ENCODE measurements around the gene RAB7A.
A peak's percentile ranks its signal among the peaks of the same experiment; 100 is the strongest.

RAB7A gene

GRCh38 chr3:128726023-128727016 lies at the start of gene RAB7A:
RAB7A (plus strand) TSS chr3:128726183; CDS start chr3:128795368, 69,185 bp downstream.
- Histone ChIP-seq H3K27me3 (ENCODE audit: insufficient read depth, low read depth, severe bottlenecking) (no peaks in the 10 kb centered on the region), H3K27ac (peak within 1 kb of the TSS; percentile 66), H3K9me3 (ENCODE audit: severe bottlenecking) (no peaks in the 10 kb centered on the region), H3K4me3 (ENCODE audit: low read depth, low read length) (peak within 1 kb of the TSS; percentile 97), H3K36me3 (peaks cover 23% of the 10 kb centered on the region)
- DNase-seq = peak; percentile 98
- no peak for TF ChIP-seq CTCF (IDR thresholded peaks at IDR 0.05; ENCODE audit: low read depth, low read length)

- Histone ChIP-seq H3K9me3 (ENCODE audit: severe bottlenecking) (peaks cover 2% of the 10 kb centered on the region), H3K27ac (no peak overlapping the region), H3K4me3 (ENCODE audit: low read depth, low read length) (no peak overlapping the region), H3K36me3 (no peaks in the 10 kb centered on the region), H3K27me3 (ENCODE audit: insufficient read depth, low read depth, severe bottlenecking) (no peaks in the 10 kb centered on the region)
- no peak for DNase-seq
- no peak for TF ChIP-seq CTCF (IDR thresholded peaks at IDR 0.05; ENCODE audit: low read depth, low read length)
These were observed 46.6 kb upstream of the RAB7A start for GRCh38 chr3:128679338-128679737.

GRCh38 chr3:128680603-128681368 lies 45.2 kb upstream of the RAB7A start:
- Histone ChIP-seq H3K27ac (peak overlapping the region; percentile 96), H3K4me3 (ENCODE audit: low read depth, low read length) (peak overlapping the region; percentile 38), H3K36me3 (no peaks in the 10 kb centered on the region), H3K9me3 (ENCODE audit: severe bottlenecking) (peaks cover 2% of the 10 kb centered on the region), H3K27me3 (ENCODE audit: insufficient read depth, low read depth, severe bottlenecking) (no peaks in the 10 kb centered on the region)
- DNase-seq = peak; percentile 99
- peak; percentile 99 for TF ChIP-seq CTCF (IDR thresholded peaks at IDR 0.05; ENCODE audit: low read depth, low read length)

GRCh38 chr3:128681369-128681829 lies 44.6 kb upstream of the RAB7A start:
- Histone ChIP-seq H3K27ac (peak overlapping the region; percentile 96), H3K9me3 (ENCODE audit: severe bottlenecking) (peaks cover 2% of the 10 kb centered on the region), H3K4me3 (ENCODE audit: low read depth, low read length) (peak overlapping the region; percentile 38), H3K36me3 (no peaks in the 10 kb centered on the region), H3K27me3 (ENCODE audit: insufficient read depth, low read depth, severe bottlenecking) (no peaks in the 10 kb centered on the region)
- no peak for TF ChIP-seq CTCF (IDR thresholded peaks at IDR 0.05; ENCODE audit: low read depth, low read length)
- no peak for DNase-seq

- Histone ChIP-seq H3K9me3 (ENCODE audit: severe bottlenecking) (peaks cover 2% of the 10 kb centered on the region), H3K27me3 (ENCODE audit: insufficient read depth, low read depth, severe bottlenecking) (no peaks in the 10 kb centered on the region), H3K36me3 (no peaks in the 10 kb centered on the region), H3K27ac (no peak overlapping the region), H3K4me3 (ENCODE audit: low read depth, low read length) (no peak overlapping the region)
- no peak for DNase-seq
- no peak for TF ChIP-seq CTCF (IDR thresholded peaks at IDR 0.05; ENCODE audit: low read depth, low read length)
These were observed 42.0 kb upstream of the RAB7A start for GRCh38 chr3:128683957-128684356.

All from WERI-Rb-1 (cell line).